22Rv1 (cell line): ENCODE data around the gene PLSCR3.

Source experiments
- CTCF ChIP-seq: fragments of 450-650 bp; IDR thresholded peaks from 2 replicates; pipeline ENCODE4 v1.5.1; 2017; ENCODE audit warnings: mild to moderate bottlenecking
- ZFX ChIP-seq: fragments of 450-650 bp; IDR thresholded peaks from 2 replicates; pipeline ENCODE4 v1.6.1; 2017; ENCODE audit warnings: antibody characterized with exemption, borderline replicate concordance

- TF ChIP-seq CTCF (no peak), ZFX (no peak)
Observed at GRCh38 chr17:7352910-7353635, 41.3 kb downstream of the PLSCR3 start.
